ENCODE measurements around the gene ZFR. TPM values are rescaled to one million over a fixed set of nuclear protein-coding genes. Genes with fewer than 3 reads are reported as not detected.
A peak's percentile ranks its signal among the peaks of the same experiment; 100 is the strongest.
"Not testable (repeated sequence)": the region's sequence is repeated elsewhere in the genome, so short reads cannot be mapped to it uniquely, and the experiment has no call there.

ZFR gene
- total and polyA plus RNA-seq, 9 of the 15 experiments (the other 6 are each of a cell fraction or from before 2014, with no cell fraction given), result 35.5 to 108 (median 71.1) TPM

GRCh38 chr5:32452316-32452715 lies 7.8 kb upstream of the ZFR start:
- FAIRE-seq; CTCF ChIA-PET (ENCODE audit: low intra/inter-chr PET ratio); H3K27ac ChIP-seq (ENCODE audit: extremely low read depth, low read depth, low read length); H3K9me3 ChIP-seq (replicated peaks; ENCODE audit: control insufficient read depth, insufficient read depth, low read depth, low read length); H3K36me3 ChIP-seq (ENCODE audit: control insufficient read depth, insufficient read depth, low read length); H3K4me1 ChIP-seq (replicated peaks in 1 of 2; ENCODE audit: control insufficient read depth in 2 of 2, insufficient read depth in 2 of 2, low read length in 2 of 2); H4K20me1 ChIP-seq (replicated peaks; ENCODE audit: control insufficient read depth, insufficient read depth, low read length); H3K9me1 ChIP-seq (ENCODE audit: control insufficient read depth, insufficient read depth, low read length); H3K79me2 ChIP-seq (ENCODE audit: control insufficient read depth, insufficient read depth, low read length); H2AFZ ChIP-seq (ENCODE audit: low read depth, low read length); ATAC-seq; in situ Hi-C loops (cut with MboI); H3K4me2 ChIP-seq (ENCODE audit: insufficient read depth, low read length); H3K9ac ChIP-seq (ENCODE audit: insufficient read depth in 1 of 2, low read depth in 2 of 2, low read length in 2 of 2); H3K4me3 ChIP-seq; DNase-seq (ENCODE audit: extremely low read depth in 1 of 4, low spot score in 3 of 4); intact Hi-C loops (cut with micrococcal nuclease); BruUV-seq (replicated peaks): not testable (repeated sequence)
- POLR2A ChIA-PET, result interaction anchor here (1.4 kb wide), 1 partner anchor 7 kb away, joined by 6 read pairs; the partner anchor contains the start of gene ZFR
- peaks cover 22 to 45% of the 10 kb centered on the region in 2 experiments for H3K27me3 ChIP-seq (ENCODE audit: control insufficient read depth in 2 of 2, insufficient read depth in 2 of 2, low read length in 2 of 2)
- TF ChIP-seq KDM1A (IDR thresholded peaks at IDR 0.05), result peak in 1 of 2 experiments; percentile 53; a peak in 1 of 4 replicates
- WGBS (ENCODE audit: insufficient coverage, low coverage, missing lambda C conversion rate), result under 1% methylated on average over 6 of the region's 6 CpGs

- Histone ChIP-seq H3K27me3 (ENCODE audit: control insufficient read depth in 2 of 2, insufficient read depth in 2 of 2, low read length in 2 of 2) (peaks cover 16 to 37% of the 10 kb centered on the region in 2 experiments), H3K36me3 (ENCODE audit: control insufficient read depth, insufficient read depth, low read length) (no peaks in the 10 kb centered on the region), H4K20me1 (replicated peaks; ENCODE audit: control insufficient read depth, insufficient read depth, low read length) (no peaks in the 10 kb centered on the region), H3K9me3 (replicated peaks; ENCODE audit: control insufficient read depth, insufficient read depth, low read depth, low read length) (no peaks in the 10 kb centered on the region), H3K4me2 (ENCODE audit: insufficient read depth, low read length) (no peak overlapping the region), H3K9ac (ENCODE audit: insufficient read depth in 1 of 2, low read depth in 2 of 2, low read length in 2 of 2) (no peak overlapping the region), H3K9me1 (ENCODE audit: control insufficient read depth, insufficient read depth, low read length) (no peaks in the 10 kb centered on the region), H3K4me1 (replicated peaks in 1 of 2; ENCODE audit: control insufficient read depth in 2 of 2, insufficient read depth in 2 of 2, low read length in 2 of 2) (peaks cover 0 to 3% of the 10 kb centered on the region in 2 experiments; a peak in 2 of 5 replicates), H3K79me2 (ENCODE audit: control insufficient read depth, insufficient read depth, low read length) (no peaks in the 10 kb centered on the region), H2AFZ (ENCODE audit: low read depth, low read length) (no peak overlapping the region), H3K4me3 (no peak overlapping the region), H3K27ac (ENCODE audit: extremely low read depth, low read depth, low read length) (no peak overlapping the region)
- intact Hi-C loops (cut with micrococcal nuclease), result no loop called here
- in situ Hi-C loops (cut with MboI), result no loop called here
- peak; percentile 90 for ATAC-seq
- TF ChIP-seq DNMT1 (IDR thresholded peaks at IDR 0.05) (no peak), ZNF444 (CRISPR knock-in tag; IDR thresholded peaks at IDR 0.05) (no peak), SMARCA4 (IDR thresholded peaks at IDR 0.05) (0 out of 2 replicates have a peak, but pooled peaks have one; percentile 37), CHD2 (IDR thresholded peaks at IDR 0.05; ENCODE audit: low read depth, low read length) (no peak), HSF4 (CRISPR knock-in tag; IDR thresholded peaks at IDR 0.05; ENCODE audit: borderline replicate concordance) (no peak), RAD21 (CRISPR knock-in tag; conservative IDR thresholded peaks at IDR 0.05 in 1 of 2, IDR thresholded peaks at IDR 0.05 in 1 of 2) (peak in 1 of 2 experiments; percentile 42; a peak in 2 of 4 replicates), CTCF (IDR thresholded peaks at IDR 0.05 in 2 of 3, conservative IDR thresholded peaks at IDR 0.05 in 1 of 3; ENCODE audit: insufficient read depth in 2 of 3, low read depth in 1 of 3, low read length in 3 of 3) (peak; percentile 55 to 70 (median 68)), ZNF121 (CRISPR knock-in tag; conservative IDR thresholded peaks at IDR 0.05) (no peak), SMARCC2 (IDR thresholded peaks at IDR 0.05; ENCODE audit: low read depth) (no peak), CREB3L1 (IDR thresholded peaks at IDR 0.05; ENCODE audit: borderline replicate concordance, low read depth) (no peak)
- FAIRE-seq, result peak; percentile 72
- ChIA-PET CTCF (ENCODE audit: low intra/inter-chr PET ratio) (no interaction called here), POLR2A (no interaction called here)
- DNase-seq (ENCODE audit: extremely low read depth in 1 of 4, low spot score in 3 of 4), result peak; percentile 48 to 58 (median 48)
- BruUV-seq (replicated peaks), result no TSS peak
- 0% methylated on average over 1 of the region's 1 CpG for WGBS (ENCODE audit: insufficient coverage, low coverage, missing lambda C conversion rate)
Measured at GRCh38 chr5:32450952-32451351, 6.4 kb upstream of the ZFR start.
